SK-N-SH treated with all-trans-retinoic acid at 6 μM for 48 hours (cell line): ENCODE results near the gene SLC12A7.

Source experiments
- ATAC-seq: fragments of 200-7000 bp; cut with Tn5 transposase; 3 replicates; pipeline ENCODE4 v1.9.1; 2020; ENCODE audit warnings: mild to moderate bottlenecking, moderate library complexity
- BACH2 ChIP-seq: fragments of 250-450 bp; sonication (Bioruptor Pico); IDR thresholded peaks from 2 replicates; pipeline ENCODE4 v1.9.0; 2021; ENCODE audit warnings: mild to moderate bottlenecking, borderline replicate concordance
- CSDC2 ChIP-seq: fragments of 250-450 bp; sonication (Bioruptor Pico); IDR thresholded peaks from 2 replicates; pipeline ENCODE4 v1.5.0; 2020; ENCODE audit warnings: mild to moderate bottlenecking, moderate library complexity
- ESRRG ChIP-seq: fragments of 250-450 bp; sonication (Bioruptor Pico); IDR thresholded peaks from 2 replicates; pipeline ENCODE4 v1.6.1; 2021; ENCODE audit warnings: mild to moderate bottlenecking
- GLIS3 ChIP-seq: fragments of 250-450 bp; sonication (Bioruptor Pico); IDR thresholded peaks from 2 replicates; pipeline ENCODE4 v1.5.0; 2020; ENCODE audit warnings: mild to moderate bottlenecking, moderate library complexity
- ISL1 ChIP-seq: fragments of 250-450 bp; sonication (Bioruptor Pico); IDR thresholded peaks from 2 replicates; pipeline ENCODE4 v2.1.2; 2022; ENCODE audit warnings: mild to moderate bottlenecking, moderate library complexity
- POU6F1 ChIP-seq: fragments of 250-450 bp; sonication (Bioruptor Pico); IDR thresholded peaks from 2 replicates; pipeline ENCODE4 v1.8.0; 2021; ENCODE audit warnings: low read depth, mild to moderate bottlenecking, moderate library complexity, borderline replicate concordance
- PPARA ChIP-seq: fragments of 250-450 bp; sonication (Bioruptor Pico); IDR thresholded peaks from 2 replicates; pipeline ENCODE4 v1.5.0; 2020; ENCODE audit warnings: mild to moderate bottlenecking, borderline replicate concordance
- RARB ChIP-seq: fragments of 250-450 bp; sonication (Bioruptor Pico); IDR thresholded peaks from 2 replicates; pipeline ENCODE4 v1.8.0; 2021; ENCODE audit warnings: mild to moderate bottlenecking, moderate library complexity
- SNAI2 ChIP-seq: fragments of 250-450 bp; sonication (Bioruptor Pico); IDR thresholded peaks from 2 replicates; pipeline ENCODE4 v1.5.0; 2020; ENCODE audit warnings: mild to moderate bottlenecking, moderate library complexity
- TCF4 ChIP-seq: fragments of 250-450 bp; sonication (Bioruptor Pico); IDR thresholded peaks from 2 replicates; pipeline ENCODE4 v1.8.0; 2021; ENCODE audit warnings: mild to moderate bottlenecking, moderate library complexity, borderline replicate concordance
- TOX ChIP-seq: fragments of 250-450 bp; sonication (Bioruptor Pico); IDR thresholded peaks from 2 replicates; pipeline ENCODE4 v1.8.0; 2021; ENCODE audit warnings: mild to moderate bottlenecking, moderate library complexity, borderline replicate concordance
- ZFP3 ChIP-seq: fragments of 250-450 bp; sonication (Bioruptor Pico); IDR thresholded peaks from 2 replicates; pipeline ENCODE4 v1.5.0; 2020; ENCODE audit warnings: mild to moderate bottlenecking, moderate library complexity
- ZFP30 ChIP-seq: fragments of 450-650 bp; formaldehyde crosslinking; IDR thresholded peaks from 2 replicates; pipeline ENCODE4 v1.5.0; 2022; ENCODE audit warnings: mild to moderate bottlenecking, moderate library complexity
- ZNF565 ChIP-seq: fragments of 450-650 bp; formaldehyde crosslinking; conservative IDR thresholded peaks from 2 replicates; pipeline ENCODE4 v1.5.0; 2020; ENCODE audit warnings: low read depth, mild to moderate bottlenecking, moderate library complexity
- ZNF70 ChIP-seq: fragments of 450-650 bp; formaldehyde crosslinking; IDR thresholded peaks from 2 replicates; pipeline ENCODE4 v1.5.0; 2020; ENCODE audit warnings: mild to moderate bottlenecking, moderate library complexity
- TF ChIP-seq, protein P1 (sequence below): fragments of 250-450 bp; sonication (Bioruptor Pico); IDR thresholded peaks from 2 replicates; pipeline ENCODE4 v1.5.0; 2020; ENCODE audit warnings: mild to moderate bottlenecking, moderate library complexity
- TF ChIP-seq, protein P2 (sequence below): fragments of 250-450 bp; sonication (Bioruptor Pico); IDR thresholded peaks from 2 replicates; pipeline ENCODE4 v1.5.1; 2021; ENCODE audit warnings: mild to moderate bottlenecking, moderate library complexity
- TF ChIP-seq, protein P3 (sequence below): fragments of 250-450 bp; sonication (Bioruptor Pico); IDR thresholded peaks from 2 replicates; pipeline ENCODE4 v1.8.0; 2020; ENCODE audit warnings: mild to moderate bottlenecking, moderate library complexity, borderline replicate concordance
- TF ChIP-seq, protein P4 (sequence below): fragments of 250-450 bp; sonication (Bioruptor Pico); IDR thresholded peaks from 2 replicates; pipeline ENCODE4 v1.5.1; 2020; ENCODE audit warnings: low read depth, mild to moderate bottlenecking, moderate library complexity

Gene SLC12A7

GRCh38 chr5:1156033-1156753 lies 44.3 kb upstream of the SLC12A7 start:
- no peak for ATAC-seq

DNA sequence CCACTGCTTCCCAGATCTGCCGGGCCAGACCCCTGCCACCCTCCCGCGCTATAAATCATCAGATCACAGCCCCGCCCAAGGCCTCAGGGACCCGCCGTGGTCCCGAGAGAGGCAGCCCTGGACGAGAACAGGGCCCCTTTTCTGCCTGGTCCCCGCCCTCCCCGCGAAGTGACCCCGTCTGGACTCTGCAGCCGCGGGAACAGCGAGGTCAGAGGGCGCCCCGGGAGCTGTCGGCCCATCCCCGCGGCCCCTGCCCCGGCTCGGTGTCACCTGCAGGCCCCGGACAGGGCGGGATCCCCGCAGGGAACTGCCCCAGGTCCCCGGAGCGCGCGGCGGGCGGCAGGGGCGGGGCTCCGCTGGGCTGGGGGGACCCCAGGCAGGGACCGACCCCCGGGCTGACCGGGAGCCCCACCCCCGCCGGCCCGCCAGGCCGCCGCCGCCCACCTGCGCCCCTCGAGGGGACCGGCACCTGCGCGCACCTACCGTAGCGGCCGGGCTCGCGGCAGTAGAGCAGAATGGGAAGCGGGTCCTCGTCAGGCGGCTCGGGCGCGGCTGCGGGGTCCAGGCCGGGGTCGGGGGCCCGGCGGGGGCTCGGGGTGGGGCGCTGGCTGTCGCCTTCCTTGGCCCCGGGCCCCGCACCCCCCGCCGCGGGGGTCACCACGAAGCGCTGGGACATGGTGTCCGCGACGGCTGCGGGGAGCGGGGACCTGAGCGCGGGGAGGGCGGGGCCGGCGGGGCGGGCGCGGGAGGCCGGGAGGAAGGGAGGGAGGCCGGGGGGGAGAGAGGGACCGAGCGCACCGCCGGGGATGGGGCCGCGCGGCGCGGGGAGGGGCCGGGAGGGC lies 43.5 kb upstream of the SLC12A7 start:
- no peak for ATAC-seq
- TF ChIP-seq, protein P1, sequence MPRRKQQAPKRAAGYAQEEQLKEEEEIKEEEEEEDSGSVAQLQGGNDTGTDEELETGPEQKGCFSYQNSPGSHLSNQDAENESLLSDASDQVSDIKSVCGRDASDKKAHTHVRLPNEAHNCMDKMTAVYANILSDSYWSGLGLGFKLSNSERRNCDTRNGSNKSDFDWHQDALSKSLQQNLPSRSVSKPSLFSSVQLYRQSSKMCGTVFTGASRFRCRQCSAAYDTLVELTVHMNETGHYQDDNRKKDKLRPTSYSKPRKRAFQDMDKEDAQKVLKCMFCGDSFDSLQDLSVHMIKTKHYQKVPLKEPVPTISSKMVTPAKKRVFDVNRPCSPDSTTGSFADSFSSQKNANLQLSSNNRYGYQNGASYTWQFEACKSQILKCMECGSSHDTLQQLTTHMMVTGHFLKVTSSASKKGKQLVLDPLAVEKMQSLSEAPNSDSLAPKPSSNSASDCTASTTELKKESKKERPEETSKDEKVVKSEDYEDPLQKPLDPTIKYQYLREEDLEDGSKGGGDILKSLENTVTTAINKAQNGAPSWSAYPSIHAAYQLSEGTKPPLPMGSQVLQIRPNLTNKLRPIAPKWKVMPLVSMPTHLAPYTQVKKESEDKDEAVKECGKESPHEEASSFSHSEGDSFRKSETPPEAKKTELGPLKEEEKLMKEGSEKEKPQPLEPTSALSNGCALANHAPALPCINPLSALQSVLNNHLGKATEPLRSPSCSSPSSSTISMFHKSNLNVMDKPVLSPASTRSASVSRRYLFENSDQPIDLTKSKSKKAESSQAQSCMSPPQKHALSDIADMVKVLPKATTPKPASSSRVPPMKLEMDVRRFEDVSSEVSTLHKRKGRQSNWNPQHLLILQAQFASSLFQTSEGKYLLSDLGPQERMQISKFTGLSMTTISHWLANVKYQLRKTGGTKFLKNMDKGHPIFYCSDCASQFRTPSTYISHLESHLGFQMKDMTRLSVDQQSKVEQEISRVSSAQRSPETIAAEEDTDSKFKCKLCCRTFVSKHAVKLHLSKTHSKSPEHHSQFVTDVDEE (CRISPR knock-in tag): no peak
- TF ChIP-seq SNAI2 (CRISPR knock-in tag) (no peak), ZNF565 (CRISPR knock-in tag) (no peak), BACH2 (no peak), PPARA (CRISPR knock-in tag) (no peak), ESRRG (CRISPR knock-in tag) (no peak), ZNF70 (no peak), RARB (no peak), CSDC2 (CRISPR knock-in tag) (no peak)
- TF ChIP-seq, protein P2, sequence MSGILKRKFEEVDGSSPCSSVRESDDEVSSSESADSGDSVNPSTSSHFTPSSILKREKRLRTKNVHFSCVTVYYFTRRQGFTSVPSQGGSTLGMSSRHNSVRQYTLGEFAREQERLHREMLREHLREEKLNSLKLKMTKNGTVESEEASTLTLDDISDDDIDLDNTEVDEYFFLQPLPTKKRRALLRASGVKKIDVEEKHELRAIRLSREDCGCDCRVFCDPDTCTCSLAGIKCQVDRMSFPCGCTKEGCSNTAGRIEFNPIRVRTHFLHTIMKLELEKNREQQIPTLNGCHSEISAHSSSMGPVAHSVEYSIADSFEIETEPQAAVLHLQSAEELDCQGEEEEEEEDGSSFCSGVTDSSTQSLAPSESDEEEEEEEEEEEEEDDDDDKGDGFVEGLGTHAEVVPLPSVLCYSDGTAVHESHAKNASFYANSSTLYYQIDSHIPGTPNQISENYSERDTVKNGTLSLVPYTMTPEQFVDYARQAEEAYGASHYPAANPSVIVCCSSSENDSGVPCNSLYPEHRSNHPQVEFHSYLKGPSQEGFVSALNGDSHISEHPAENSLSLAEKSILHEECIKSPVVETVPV (CRISPR knock-in tag): no peak
- TF ChIP-seq, protein P3, sequence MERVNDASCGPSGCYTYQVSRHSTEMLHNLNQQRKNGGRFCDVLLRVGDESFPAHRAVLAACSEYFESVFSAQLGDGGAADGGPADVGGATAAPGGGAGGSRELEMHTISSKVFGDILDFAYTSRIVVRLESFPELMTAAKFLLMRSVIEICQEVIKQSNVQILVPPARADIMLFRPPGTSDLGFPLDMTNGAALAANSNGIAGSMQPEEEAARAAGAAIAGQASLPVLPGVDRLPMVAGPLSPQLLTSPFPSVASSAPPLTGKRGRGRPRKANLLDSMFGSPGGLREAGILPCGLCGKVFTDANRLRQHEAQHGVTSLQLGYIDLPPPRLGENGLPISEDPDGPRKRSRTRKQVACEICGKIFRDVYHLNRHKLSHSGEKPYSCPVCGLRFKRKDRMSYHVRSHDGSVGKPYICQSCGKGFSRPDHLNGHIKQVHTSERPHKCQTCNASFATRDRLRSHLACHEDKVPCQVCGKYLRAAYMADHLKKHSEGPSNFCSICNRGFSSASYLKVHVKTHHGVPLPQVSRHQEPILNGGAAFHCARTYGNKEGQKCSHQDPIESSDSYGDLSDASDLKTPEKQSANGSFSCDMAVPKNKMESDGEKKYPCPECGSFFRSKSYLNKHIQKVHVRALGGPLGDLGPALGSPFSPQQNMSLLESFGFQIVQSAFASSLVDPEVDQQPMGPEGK: no peak
- TF ChIP-seq, protein P4, sequence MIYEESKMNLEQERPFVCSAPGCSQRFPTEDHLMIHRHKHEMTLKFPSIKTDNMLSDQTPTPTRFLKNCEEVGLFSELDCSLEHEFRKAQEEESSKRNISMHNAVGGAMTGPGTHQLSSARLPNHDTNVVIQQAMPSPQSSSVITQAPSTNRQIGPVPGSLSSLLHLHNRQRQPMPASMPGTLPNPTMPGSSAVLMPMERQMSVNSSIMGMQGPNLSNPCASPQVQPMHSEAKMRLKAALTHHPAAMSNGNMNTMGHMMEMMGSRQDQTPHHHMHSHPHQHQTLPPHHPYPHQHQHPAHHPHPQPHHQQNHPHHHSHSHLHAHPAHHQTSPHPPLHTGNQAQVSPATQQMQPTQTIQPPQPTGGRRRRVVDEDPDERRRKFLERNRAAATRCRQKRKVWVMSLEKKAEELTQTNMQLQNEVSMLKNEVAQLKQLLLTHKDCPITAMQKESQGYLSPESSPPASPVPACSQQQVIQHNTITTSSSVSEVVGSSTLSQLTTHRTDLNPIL (CRISPR knock-in tag): no peak

More at GRCh38 chr5:1156033-1156753, 44.3 kb upstream of the SLC12A7 start:
- TF ChIP-seq, protein P4 (CRISPR knock-in tag): no peak
- TF ChIP-seq ISL1 (CRISPR knock-in tag) (no peak), ZNF565 (CRISPR knock-in tag) (no peak), TCF4 (CRISPR knock-in tag) (no peak), CSDC2 (CRISPR knock-in tag) (no peak), POU6F1 (no peak), ZFP3 (CRISPR knock-in tag) (no peak), SNAI2 (CRISPR knock-in tag) (no peak), ZFP30 (CRISPR knock-in tag) (no peak), RARB (no peak), ZNF70 (no peak), GLIS3 (CRISPR knock-in tag) (no peak), PPARA (CRISPR knock-in tag) (no peak), TOX (CRISPR knock-in tag) (no peak)
- TF ChIP-seq, protein P2 (CRISPR knock-in tag): no peak
- TF ChIP-seq, all 23 proteins: peak for 0
